ENCODE measurements around the gene EPDR1. TPM values are rescaled to one million over a fixed set of nuclear protein-coding genes. Genes with fewer than 3 reads are reported as not detected.

The EPDR1 gene
- total RNA-seq, 1 experiment from 2014 or later: 5.3 TPM

DNA sequence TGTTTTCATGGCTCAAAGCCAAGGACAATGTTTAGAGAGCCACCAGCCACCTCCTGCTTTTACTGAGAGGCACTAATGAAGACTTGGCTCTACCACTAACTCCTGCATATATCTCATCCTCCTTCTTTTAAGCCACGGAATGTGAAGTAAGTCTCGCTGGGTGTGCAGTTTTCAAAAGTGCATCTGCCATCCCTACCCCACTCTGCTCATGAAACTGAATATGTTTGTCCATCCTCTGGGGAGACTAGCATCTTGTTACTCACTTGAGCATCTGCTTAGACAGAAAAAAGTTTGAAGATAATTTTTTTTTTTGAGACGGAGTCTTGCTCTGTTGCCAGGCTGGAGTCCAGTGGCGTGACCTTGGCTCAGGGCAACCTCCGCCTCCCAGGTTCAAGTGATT lies 40.8 kb downstream of the EPDR1 start:
- no peak overlapping the region for H2AFZ ChIP-seq (ENCODE audit: low read length)
- H3K79me1 ChIP-seq (ENCODE audit: insufficient read depth, low read depth, low read length, poor library complexity, severe bottlenecking): no peaks in the 10 kb centered on the region
- no peak overlapping the region for H4K8ac ChIP-seq (replicated peaks; ENCODE audit: insufficient read length, low read depth, low read length)
- H4K91ac ChIP-seq (ENCODE audit: insufficient read length, low read depth, low read length): no peak overlapping the region
- no peak for DNase-seq
- no peak overlapping the region for H3K9ac ChIP-seq (ENCODE audit: extremely low read depth, insufficient read length, low read length)
- no peaks in the 10 kb centered on the region for H3K9me3 ChIP-seq (ENCODE audit: control insufficient read depth, low read depth, low read length)
- no peaks in the 10 kb centered on the region for H3K4me1 Mint-ChIP-seq
- no peak overlapping the region for H2BK12ac ChIP-seq (ENCODE audit: insufficient read length, low read depth, low read length)
- H3K14ac ChIP-seq (ENCODE audit: insufficient read depth, low read length): no peak overlapping the region
- no peak overlapping the region for H2BK120ac ChIP-seq (ENCODE audit: low read depth, low read length, poor library complexity, severe bottlenecking)
- no peak overlapping the region for H3T11ph ChIP-seq (ENCODE audit: low read length)
- no peak overlapping the region for H2BK15ac ChIP-seq (ENCODE audit: low read depth, low read length)
- no peaks in the 10 kb centered on the region for H3K36me3 Mint-ChIP-seq (ENCODE audit: insufficient read depth in 1 of 3, low read depth in 3 of 3)
- no CpG with 5 or more reads among the region's 5 CpGs for WGBS (ENCODE audit: extremely low coverage, insufficient read length, low lambda C conversion rate)
- no peaks in the 10 kb centered on the region for H3K9me3 Mint-ChIP-seq
- no peak overlapping the region for H3K27ac Mint-ChIP-seq
- peaks cover 2% of the 10 kb centered on the region; the same call in 1 of the 2 replicates for H3K27me3 Mint-ChIP-seq (ENCODE audit: low read depth)
- no peak overlapping the region for H2BK5ac ChIP-seq (ENCODE audit: insufficient read length, low read length)
- no peak overlapping the region for H3K23ac ChIP-seq (ENCODE audit: insufficient read length, low read depth, low read length)
- no peaks in the 10 kb centered on the region for H3K79me2 ChIP-seq (ENCODE audit: insufficient read depth, low read length)
- no peak overlapping the region for H3K18ac ChIP-seq (ENCODE audit: insufficient read length, low read depth, low read length)
- H2BK20ac ChIP-seq (ENCODE audit: low read depth, low read length, poor library complexity, severe bottlenecking): no peak overlapping the region
- H3K4me2 ChIP-seq (ENCODE audit: insufficient read depth, insufficient read length, low read length): no peak overlapping the region
- no peak overlapping the region for H4K5ac ChIP-seq (ENCODE audit: insufficient read length, low read depth, low read length)
- no peaks in the 10 kb centered on the region for H4K20me1 ChIP-seq (ENCODE audit: control insufficient read depth, insufficient read depth, insufficient read length)
- TF ChIP-seq, protein P1, sequence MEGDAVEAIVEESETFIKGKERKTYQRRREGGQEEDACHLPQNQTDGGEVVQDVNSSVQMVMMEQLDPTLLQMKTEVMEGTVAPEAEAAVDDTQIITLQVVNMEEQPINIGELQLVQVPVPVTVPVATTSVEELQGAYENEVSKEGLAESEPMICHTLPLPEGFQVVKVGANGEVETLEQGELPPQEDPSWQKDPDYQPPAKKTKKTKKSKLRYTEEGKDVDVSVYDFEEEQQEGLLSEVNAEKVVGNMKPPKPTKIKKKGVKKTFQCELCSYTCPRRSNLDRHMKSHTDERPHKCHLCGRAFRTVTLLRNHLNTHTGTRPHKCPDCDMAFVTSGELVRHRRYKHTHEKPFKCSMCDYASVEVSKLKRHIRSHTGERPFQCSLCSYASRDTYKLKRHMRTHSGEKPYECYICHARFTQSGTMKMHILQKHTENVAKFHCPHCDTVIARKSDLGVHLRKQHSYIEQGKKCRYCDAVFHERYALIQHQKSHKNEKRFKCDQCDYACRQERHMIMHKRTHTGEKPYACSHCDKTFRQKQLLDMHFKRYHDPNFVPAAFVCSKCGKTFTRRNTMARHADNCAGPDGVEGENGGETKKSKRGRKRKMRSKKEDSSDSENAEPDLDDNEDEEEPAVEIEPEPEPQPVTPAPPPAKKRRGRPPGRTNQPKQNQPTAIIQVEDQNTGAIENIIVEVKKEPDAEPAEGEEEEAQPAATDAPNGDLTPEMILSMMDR (conservative IDR thresholded peaks at IDR 0.05): no peak
- H3K4me1 ChIP-seq (ENCODE audit: insufficient read depth, low read length): no peaks in the 10 kb centered on the region
- H3K27me3 ChIP-seq (ENCODE audit: insufficient read depth, low read length): no peaks in the 10 kb centered on the region
- no peaks in the 10 kb centered on the region for H3K23me2 ChIP-seq (ENCODE audit: insufficient read length, low read depth, low read length, poor library complexity, severe bottlenecking)
- H3K56ac ChIP-seq (ENCODE audit: insufficient read length, low read depth, low read length): no peak overlapping the region
- no peak overlapping the region for H3K4me3 Mint-ChIP-seq
- H3K4ac ChIP-seq (ENCODE audit: low read depth, low read length): no peak overlapping the region
- no peak overlapping the region for H2AK5ac ChIP-seq (ENCODE audit: insufficient read length, low read length)
- no peak overlapping the region for H3K27ac ChIP-seq (ENCODE audit: insufficient read length, low read depth, low read length)

Data from H9 (cell line).